Activated naive CD8-positive, alpha-beta T cell treated with anti-CD3 and anti-CD28 coated beads, Interleukin-2, amount 10 ng/mL, durations not matched to agents 7 days and 5 days (primary cell): Measurements from ENCODE around the gene FKBP1C. TPM values are rescaled to one million over a fixed set of nuclear protein-coding genes. Genes with fewer than 3 reads are reported as not detected.
"Not testable (repeated sequence)": the region's sequence is repeated elsewhere in the genome, so short reads cannot be mapped to it uniquely, and the experiment has no call there.

ENCODE experiments used
- ATAC-seq: fragments of 150-1000 bp; cut with Tn5 transposase; one replicate; pipeline ENCODE4 v1.10.0; 2021; ENCODE audit warnings: low read depth, moderate library complexity
- POLR2A ChIA-PET: fragments of 350-600 bp; sonication (Branson Sonifier 250); formaldehyde crosslinking; loops from one replicate; lab custom pipeline; 2021; ENCODE audit warnings: antibody characterized with exemption; lab: Charles Lee
- DNase-seq: peaks from one replicate; pipeline ENCODE4 v3.0.0; 2021
- H3K27ac Mint-ChIP-seq: one replicate; pipeline ENCODE4 v1.8.0; 2022; ENCODE audit warnings: mild to moderate bottlenecking, mixed read lengths
- H3K27me3 Mint-ChIP-seq: one replicate; pipeline ENCODE4 v1.8.0; 2022; ENCODE audit warnings: mild to moderate bottlenecking, moderate library complexity, mixed read lengths
- H3K36me3 Mint-ChIP-seq: one replicate; pipeline ENCODE4 v1.8.0; 2021; ENCODE audit warnings: mild to moderate bottlenecking, mixed read lengths
- H3K4me1 Mint-ChIP-seq: one replicate; pipeline ENCODE4 v1.8.0; 2021; ENCODE audit warnings: mixed read lengths
- H3K4me3 Mint-ChIP-seq: one replicate; pipeline ENCODE4 v1.8.0; 2022; ENCODE audit warnings: mild to moderate bottlenecking, moderate library complexity, mixed read lengths
- H3K9me3 Mint-ChIP-seq: one replicate; pipeline ENCODE4 v1.8.0; 2021; ENCODE audit warnings: mixed read lengths
- total RNA-seq, 2 experiments: library from RNA; stranded (reverse); gene quantifications; one replicate each; pipeline ENCODE4 v1.2.3, GENCODE V29; 2021

FKBP1C gene
- total RNA-seq, 2 experiments from 2014 or later = 0.94 to 1.1 TPM

- H3K27me3 Mint-ChIP-seq, H3K27ac Mint-ChIP-seq, H3K4me3 Mint-ChIP-seq, H3K36me3 Mint-ChIP-seq, ATAC-seq, POLR2A ChIA-PET, H3K9me3 Mint-ChIP-seq, H3K4me1 Mint-ChIP-seq, DNase-seq: not testable (repeated sequence)
These were observed 18.8 kb downstream of the FKBP1C start for GRCh38 chr6:63230027-63230426.

- not testable (repeated sequence) for ATAC-seq
These were observed 19.2 kb downstream of the FKBP1C start for GRCh38 chr6:63230511-63230910.

DNA sequence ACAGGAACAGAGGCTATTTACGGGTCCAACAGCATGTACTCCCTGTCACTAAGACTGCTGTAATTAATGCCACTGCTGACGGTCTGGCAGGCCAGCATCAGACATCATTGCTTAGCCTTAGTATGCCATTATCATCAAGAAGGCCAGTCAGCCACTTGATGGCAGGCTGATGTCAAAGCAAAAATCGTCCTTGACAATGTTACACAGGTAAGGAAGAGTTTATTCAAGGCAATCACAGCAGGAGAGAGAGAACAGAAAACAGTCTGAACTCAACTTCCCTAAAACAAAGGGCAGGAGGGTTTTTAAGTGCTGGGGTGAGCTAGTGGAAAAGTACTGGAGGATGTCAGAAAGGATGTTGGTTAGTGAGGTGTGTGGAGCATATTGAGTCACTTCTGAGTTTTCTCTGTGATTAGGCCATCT is 25.1 kb downstream of the FKBP1C start:
- ATAC-seq = no peak
- H3K9me3 Mint-ChIP-seq = no peaks in the 10 kb centered on the region

More at GRCh38 chr6:63230511-63230910, 19.2 kb downstream of the FKBP1C start:
- H3K4me1 Mint-ChIP-seq, H3K9me3 Mint-ChIP-seq, H3K27me3 Mint-ChIP-seq, DNase-seq, H3K27ac Mint-ChIP-seq, POLR2A ChIA-PET, H3K4me3 Mint-ChIP-seq, H3K36me3 Mint-ChIP-seq: not testable (repeated sequence)

DNA sequence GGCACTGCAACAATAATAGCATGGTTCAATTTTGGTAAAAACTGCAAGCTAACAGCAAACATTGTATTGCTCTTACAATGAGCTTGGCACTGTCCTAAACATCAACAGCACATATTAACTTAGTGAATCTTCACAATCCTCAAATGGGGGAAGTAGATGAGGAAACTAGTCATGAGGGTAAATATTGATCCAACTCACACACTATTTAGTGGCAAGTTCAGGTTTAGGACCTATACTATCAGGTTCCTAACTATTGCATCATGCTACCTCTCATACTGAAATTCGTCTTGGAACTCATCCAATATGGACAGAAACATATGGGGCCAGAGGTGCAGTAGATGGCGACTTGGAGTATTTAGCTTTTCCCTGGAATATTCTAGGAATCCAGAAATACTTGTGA is 34.2 kb downstream of the FKBP1C start:
- H3K27ac Mint-ChIP-seq = no peak overlapping the region
- no peaks in the 10 kb centered on the region for H3K9me3 Mint-ChIP-seq
- H3K27me3 Mint-ChIP-seq = no peaks in the 10 kb centered on the region
- no peaks in the 10 kb centered on the region for H3K36me3 Mint-ChIP-seq
- POLR2A ChIA-PET = no interaction called here
- no peak for DNase-seq
- no peak overlapping the region for H3K4me3 Mint-ChIP-seq
- no peak for ATAC-seq
- H3K4me1 Mint-ChIP-seq = no peaks in the 10 kb centered on the region

More for the DNA sequence above, 25.1 kb downstream of the FKBP1C start:
- POLR2A ChIA-PET = no interaction called here
- H3K27ac Mint-ChIP-seq = no peak overlapping the region
- no peak overlapping the region for H3K4me3 Mint-ChIP-seq
- no peak for DNase-seq
- H3K36me3 Mint-ChIP-seq = no peaks in the 10 kb centered on the region
- H3K4me1 Mint-ChIP-seq = no peaks in the 10 kb centered on the region
- no peaks in the 10 kb centered on the region for H3K27me3 Mint-ChIP-seq

GRCh38 chr6:63245909-63246308 is 34.6 kb downstream of the FKBP1C start:
- Mint-ChIP-seq H3K4me1 (no peaks in the 10 kb centered on the region), H3K27me3 (no peaks in the 10 kb centered on the region), H3K27ac (no peak overlapping the region), H3K36me3 (no peaks in the 10 kb centered on the region), H3K9me3 (no peaks in the 10 kb centered on the region), H3K4me3 (no peak overlapping the region)
- POLR2A ChIA-PET = no interaction called here
- no peak for ATAC-seq
- no peak for DNase-seq

GRCh38 chr6:63246581-63246980 is 35.3 kb downstream of the FKBP1C start:
- H3K36me3 Mint-ChIP-seq = no peaks in the 10 kb centered on the region
- H3K4me1 Mint-ChIP-seq = no peaks in the 10 kb centered on the region
- no peaks in the 10 kb centered on the region for H3K9me3 Mint-ChIP-seq
- no peak overlapping the region for H3K4me3 Mint-ChIP-seq
- DNase-seq (no peak), ATAC-seq (no peak)
- no peak overlapping the region for H3K27ac Mint-ChIP-seq
- POLR2A ChIA-PET = interaction anchor here (0.7 kb wide), 1 partner anchor 267 kb away, joined by 3 read pairs; no protein-coding TSS in a partner anchor
- no peaks in the 10 kb centered on the region for H3K27me3 Mint-ChIP-seq

- no peak overlapping the region for H3K4me3 Mint-ChIP-seq
- no peaks in the 10 kb centered on the region for H3K27me3 Mint-ChIP-seq
These were observed 38.7 kb downstream of the FKBP1C start for GRCh38 chr6:63249875-63250482.

GRCh38 chr6:63259153-63259552 is 47.9 kb downstream of the FKBP1C start:
- Mint-ChIP-seq H3K27me3 (no peaks in the 10 kb centered on the region), H3K4me3 (no peak overlapping the region), H3K9me3 (no peaks in the 10 kb centered on the region), H3K27ac (no peak overlapping the region), H3K36me3 (no peaks in the 10 kb centered on the region), H3K4me1 (no peaks in the 10 kb centered on the region)
- DNase-seq = no peak
- POLR2A ChIA-PET = no interaction called here
- ATAC-seq = no peak

More at GRCh38 chr6:63249875-63250482, 38.7 kb downstream of the FKBP1C start:
- Mint-ChIP-seq H3K4me1 (no peaks in the 10 kb centered on the region), H3K27ac (no peak overlapping the region), H3K36me3 (no peaks in the 10 kb centered on the region), H3K9me3 (no peaks in the 10 kb centered on the region)
- ATAC-seq = no peak
- DNase-seq = no peak
- POLR2A ChIA-PET = no interaction called here

DNA sequence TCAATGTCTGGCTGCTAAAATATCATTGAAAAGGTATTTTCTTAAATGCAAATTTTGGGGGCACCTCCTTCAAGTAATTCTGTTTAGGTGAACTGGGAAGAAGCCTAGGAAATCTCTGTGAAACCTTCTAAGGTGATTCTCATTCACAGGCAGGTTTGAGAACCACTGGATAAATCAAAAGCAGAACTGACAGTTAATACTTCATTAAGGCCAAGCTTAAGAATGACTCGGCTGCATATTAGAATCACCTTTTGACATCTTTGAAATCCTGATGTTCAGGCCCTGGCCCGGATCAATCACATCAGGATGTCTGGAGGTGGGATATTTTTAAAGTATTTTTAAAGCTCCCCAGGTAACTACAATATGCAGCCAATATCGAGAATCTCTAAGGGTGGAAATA is 50.6 kb downstream of the FKBP1C start:
- Mint-ChIP-seq H3K36me3 (no peaks in the 10 kb centered on the region), H3K4me3 (no peak overlapping the region), H3K9me3 (no peaks in the 10 kb centered on the region), H3K27ac (no peak overlapping the region), H3K4me1 (no peaks in the 10 kb centered on the region), H3K27me3 (no peaks in the 10 kb centered on the region)
- ATAC-seq (no peak), DNase-seq (no peak)
- POLR2A ChIA-PET = no interaction called here

Other genes with a start within 250 kb of the FKBP1C start
- under 1 TPM; 0.17 to 0.40 TPM for gene LGSN, start 108.5 kb downstream of the FKBP1C start, total RNA-seq